Stomach (tissue), 19 donors: ENCODE results near the gene KRTAP4-8. TPM values are rescaled to one million over a fixed set of nuclear protein-coding genes. Genes with fewer than 3 reads are reported as not detected.

Experiments used
- DNase-seq, 2 donors: peaks; one replicate each; pipeline versions ENCODE4 v3.0.0 to v3.0.0-alpha.2; 2013 to 2019
- H3K27ac ChIP-seq, 5 donors: fragments of 200-600 bp in 4 of 5; sonication (generic) in 4 of 5; one replicate each; pipeline ENCODE4 v1.5.1; 2013 to 2019; ENCODE audit warnings: mild to moderate bottlenecking in 1 of 5, moderate library complexity in 1 of 5
- H3K27me3 ChIP-seq, 3 donors: fragments of 200-600 bp; sonication (generic); one replicate each; pipeline ENCODE4 v1.5.1; 2017 to 2019; ENCODE audit warnings: mixed run types in 1 of 3
- H3K36me3 ChIP-seq, 4 donors: fragments of 200-600 bp; sonication (generic); 1 replicate in 3 of 4; 2 replicates in 1 of 4; pipeline ENCODE4 v1.5.1; 2016 to 2019
- H3K4me1 ChIP-seq, 4 donors: fragments of 200-600 bp; sonication (generic); one replicate each; pipeline ENCODE4 v1.5.1; 2016 to 2019
- H3K4me3 ChIP-seq, 4 donors: fragments of 200-600 bp; sonication (generic) in 3 of 4; one replicate each; pipeline ENCODE4 v1.5.1; 2016 to 2019; ENCODE audit warnings: mild to moderate bottlenecking in 1 of 4
- H3K9me3 ChIP-seq, 4 donors: fragments of 200-600 bp; sonication (generic); one replicate each; pipeline ENCODE4 v1.5.1; 2016 to 2019
- EP300 ChIP-seq: sonication (generic); formaldehyde crosslinking; IDR thresholded peaks from one replicate; pipeline ENCODE4 v1.6.1; 2017; ENCODE audit warnings: antibody characterized with exemption
- POLR2A ChIP-seq, 4 donors: fragments of 450-650 bp; IDR thresholded peaks; one replicate each; pipeline ENCODE4 v1.6.1; 2016; ENCODE audit warnings: antibody characterized with exemption in 4 of 4, control low read depth in 2 of 4, mild to moderate bottlenecking in 1 of 4, moderate library complexity in 1 of 4
- POLR2AphosphoS5 ChIP-seq, 3 donors: sonication (generic); formaldehyde crosslinking; IDR thresholded peaks; one replicate each; pipeline ENCODE4 v1.6.1; 2016; ENCODE audit warnings: antibody characterized with exemption in 3 of 3
- WGBS, 5 donors: extraction: QIAGEN DNeasy Blood & Tissue Kit in 3 of 5; methylation state at CpG; one replicate each; pipeline versions ENCODE4 v1.1.5 to v1.1.7; 2013 to 2018; 5-methylcytosine and 5-hydroxymethylcytosine counted together
- intact Hi-C: fragments of 100-400 bp; cut with DNase I; formaldehyde crosslinking; loops from one replicate; pipeline ENCODE4 v1.15.1; 2023; ENCODE audit warnings: low total_unique reads
- long read RNA-seq, 10 donors: transcript quantifications; one replicate each; lab custom pipeline, GENCODE V29; 2026
- polyA plus RNA-seq, 3 donors: library from polyadenylated mRNA; stranded (reverse); fragments of 200-250 nt; gene quantifications; one replicate each; pipeline ENCODE4 v1.2.3, GENCODE V29; 2013
- total RNA-seq, 5 donors: library from RNA; depleted of rRNA; stranded (reverse); fragments of >200 nt; gene quantifications; one replicate each; pipeline versions ENCODE4 v1.1.0 to v1.2.3, GENCODE V29; 2014 to 2016
- TF ChIP-seq, protein P1 (sequence below), 7 experiments: fragments of 450-650 bp in 4 of 7; fragments of 200-600 bp in 3 of 7; sonication (generic) in 3 of 7; IDR thresholded peaks; one replicate each; pipeline ENCODE4 v1.5.1; 2016 to 2019; ENCODE audit warnings: antibody characterized with exemption in 7 of 7, control low read depth in 2 of 7, mild to moderate bottlenecking in 1 of 7
- donor health status: healthy with polysubstance abuse.
- donor health status: Bipolar disorder and iron deficiency.
- donor health status: healthy.

KRTAP4-8 gene
- total RNA-seq, result not detected
- not detected for polyA plus RNA-seq
- long read RNA-seq, donor 1, result 0 reads
- long read RNA-seq, donor 2, result 0 reads
- long read RNA-seq, donor 3, result 0 reads
- long read RNA-seq, donor 4, result 0 reads
- long read RNA-seq, donor 5, result 0 reads
- long read RNA-seq, donor 6, result 0 reads
- long read RNA-seq, donor 7, result 0 reads
- long read RNA-seq, donor 8, result 0 reads
- long read RNA-seq, donor 9, result 0 reads
- long read RNA-seq, donor 10, result 0 reads

DNA sequence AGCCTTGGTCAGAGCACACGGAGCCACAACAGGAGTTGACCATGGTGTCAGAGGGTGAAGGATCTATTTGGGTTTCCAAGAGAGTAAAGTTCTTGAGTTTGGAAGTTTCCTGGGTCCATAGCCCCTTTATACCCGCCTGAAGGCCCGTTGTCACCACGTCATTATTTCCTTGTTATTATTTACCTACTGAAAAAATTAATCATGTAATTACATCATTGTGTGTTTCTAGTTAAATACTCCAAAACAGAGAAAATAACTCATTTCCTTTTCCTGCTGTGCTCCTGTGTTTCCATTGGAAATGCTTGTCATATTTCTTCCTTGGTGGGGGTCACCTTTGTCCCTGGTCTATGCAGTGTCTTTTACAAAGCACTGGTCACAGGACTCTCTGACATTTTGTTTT, at the start of gene KRTAP4-8:
Gene KRTAP4-8 (minus strand): TSS at position 101 of the 400 bp plus-strand sequence. CDS start 58 bp downstream, at position 43.
- no peak for TF ChIP-seq POLR2AphosphoS5 (IDR thresholded peaks at IDR 0.05)
- TF ChIP-seq, protein P1, sequence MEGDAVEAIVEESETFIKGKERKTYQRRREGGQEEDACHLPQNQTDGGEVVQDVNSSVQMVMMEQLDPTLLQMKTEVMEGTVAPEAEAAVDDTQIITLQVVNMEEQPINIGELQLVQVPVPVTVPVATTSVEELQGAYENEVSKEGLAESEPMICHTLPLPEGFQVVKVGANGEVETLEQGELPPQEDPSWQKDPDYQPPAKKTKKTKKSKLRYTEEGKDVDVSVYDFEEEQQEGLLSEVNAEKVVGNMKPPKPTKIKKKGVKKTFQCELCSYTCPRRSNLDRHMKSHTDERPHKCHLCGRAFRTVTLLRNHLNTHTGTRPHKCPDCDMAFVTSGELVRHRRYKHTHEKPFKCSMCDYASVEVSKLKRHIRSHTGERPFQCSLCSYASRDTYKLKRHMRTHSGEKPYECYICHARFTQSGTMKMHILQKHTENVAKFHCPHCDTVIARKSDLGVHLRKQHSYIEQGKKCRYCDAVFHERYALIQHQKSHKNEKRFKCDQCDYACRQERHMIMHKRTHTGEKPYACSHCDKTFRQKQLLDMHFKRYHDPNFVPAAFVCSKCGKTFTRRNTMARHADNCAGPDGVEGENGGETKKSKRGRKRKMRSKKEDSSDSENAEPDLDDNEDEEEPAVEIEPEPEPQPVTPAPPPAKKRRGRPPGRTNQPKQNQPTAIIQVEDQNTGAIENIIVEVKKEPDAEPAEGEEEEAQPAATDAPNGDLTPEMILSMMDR (IDR thresholded peaks at IDR 0.05), result no peak
- no peak for TF ChIP-seq POLR2A (IDR thresholded peaks at IDR 0.05)
- no peak for TF ChIP-seq EP300
- no peak within 1 kb of the TSS for H3K4me3 ChIP-seq
- H3K27me3 ChIP-seq, result peaks cover 0 to 9% (median 0%) of the 10 kb centered on the region in 3 donors
- DNase-seq, result no peak
- no peaks in the 10 kb centered on the region for H3K36me3 ChIP-seq
- intact Hi-C loops, result no loop called here
- H3K27ac ChIP-seq, result no peak within 1 kb of the TSS
- WGBS, 5 donors, result 57 to 71% (median 60%) methylated on average over 4 of the region's 4 CpGs
- H3K4me1 ChIP-seq, result no peaks in the 10 kb centered on the region
- no peaks in the 10 kb centered on the region for H3K9me3 ChIP-seq

DNA sequence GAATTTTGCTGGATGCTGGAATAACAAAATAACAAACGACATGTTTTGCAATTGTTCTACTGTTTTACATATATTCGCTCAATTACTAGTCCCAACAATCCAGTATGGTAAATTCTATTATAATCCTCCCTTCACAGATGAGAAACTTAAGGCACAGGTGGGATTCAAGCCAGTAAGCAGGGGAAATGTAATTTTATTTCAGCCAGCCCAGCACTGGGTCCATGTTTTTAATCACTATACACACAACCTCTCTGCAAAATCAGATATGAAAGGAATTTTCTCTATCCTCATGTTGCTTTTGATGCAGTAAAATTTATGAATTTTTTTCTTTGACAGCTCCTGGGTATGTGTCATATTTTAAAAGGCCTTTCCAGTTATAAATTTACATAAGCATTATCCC, 47.3 kb upstream of the KRTAP4-8 start:
- intact Hi-C loops, result no loop called here
- Histone ChIP-seq H3K27me3 (peaks cover 0 to 13% (median 0%) of the 10 kb centered on the region in 3 donors), H3K36me3 (no peaks in the 10 kb centered on the region), H3K9me3 (peaks cover 0 to 32% (median 23%) of the 10 kb centered on the region in 4 donors), H3K4me3 (no peak overlapping the region), H3K4me1 (no peaks in the 10 kb centered on the region), H3K27ac (no peak overlapping the region)
- WGBS, 5 donors, result 84 to 91% (median 88%) methylated on average over 2 of the region's 2 CpGs
- TF ChIP-seq, protein P1 (IDR thresholded peaks at IDR 0.05), result no peak
- TF ChIP-seq EP300 (no peak), POLR2AphosphoS5 (IDR thresholded peaks at IDR 0.05) (no peak), POLR2A (IDR thresholded peaks at IDR 0.05) (no peak)
- DNase-seq, result no peak

DNA sequence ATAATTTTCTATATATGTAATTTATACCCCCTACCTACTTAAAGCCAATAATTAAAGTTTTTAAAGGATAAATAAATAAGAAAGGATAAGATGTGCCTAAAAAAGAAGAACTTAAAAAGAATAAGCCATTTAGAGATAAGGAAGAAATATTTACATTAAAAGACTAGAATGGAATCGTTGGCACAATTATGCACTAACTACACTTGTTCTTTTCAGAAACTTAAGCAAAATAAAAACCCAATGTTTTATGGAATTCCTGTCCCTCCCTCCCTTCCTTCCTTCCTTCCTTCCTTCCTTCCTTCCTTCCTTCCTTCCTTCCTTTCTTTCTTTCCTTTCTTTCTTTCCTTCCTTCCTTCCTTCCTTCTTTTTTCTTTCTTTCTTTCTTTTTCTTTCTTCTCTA, 46.9 kb upstream of the KRTAP4-8 start:
- Histone ChIP-seq H3K4me1 (no peaks in the 10 kb centered on the region), H3K9me3 (peaks cover 0 to 36% (median 28%) of the 10 kb centered on the region in 4 donors), H3K4me3 (no peak overlapping the region), H3K36me3 (no peaks in the 10 kb centered on the region), H3K27ac (no peak overlapping the region), H3K27me3 (peaks cover 0 to 13% (median 0%) of the 10 kb centered on the region in 3 donors)
- intact Hi-C loops, result no loop called here
- DNase-seq, result no peak
- TF ChIP-seq POLR2AphosphoS5 (IDR thresholded peaks at IDR 0.05), result no peak
- TF ChIP-seq POLR2A (IDR thresholded peaks at IDR 0.05), result no peak
- no peak for TF ChIP-seq EP300
- TF ChIP-seq, protein P1 (IDR thresholded peaks at IDR 0.05), result no peak
- 67 to 84% (median 79%) methylated on average over 1 of the region's 1 CpG for WGBS, 5 donors

DNA sequence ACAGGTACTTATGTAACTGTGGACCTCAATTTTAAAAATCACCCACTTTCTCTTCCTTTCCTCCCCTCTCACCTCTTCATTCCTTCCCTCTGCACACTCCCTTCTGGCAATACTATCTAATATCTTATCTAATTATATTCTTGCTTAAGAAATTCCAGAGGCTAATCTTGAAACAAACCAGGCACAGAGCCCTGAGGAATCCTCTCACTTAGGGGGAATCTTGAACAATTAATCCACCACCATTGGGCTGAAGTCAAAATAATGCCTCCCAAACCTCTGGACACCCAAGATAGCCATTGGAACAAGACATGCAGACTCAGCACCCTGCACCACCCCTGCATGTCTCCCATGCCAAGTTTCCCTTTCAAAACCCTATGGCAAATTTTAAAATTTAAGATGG, 43.4 kb upstream of the KRTAP4-8 start:
- intact Hi-C loops, result no loop called here
- no peaks in the 10 kb centered on the region for H3K4me1 ChIP-seq
- no peak for DNase-seq
- H3K27ac ChIP-seq, result no peak overlapping the region
- H3K9me3 ChIP-seq, result peaks cover 0 to 41% (median 31%) of the 10 kb centered on the region in 4 donors
- H3K36me3 ChIP-seq, result no peaks in the 10 kb centered on the region
- no peak overlapping the region for H3K4me3 ChIP-seq
- no peaks in the 10 kb centered on the region for H3K27me3 ChIP-seq
- no peak for TF ChIP-seq POLR2A (IDR thresholded peaks at IDR 0.05)
- no peak for TF ChIP-seq EP300
- TF ChIP-seq, protein P1 (IDR thresholded peaks at IDR 0.05), result no peak
- no peak for TF ChIP-seq POLR2AphosphoS5 (IDR thresholded peaks at IDR 0.05)
